Epithelial cell of prostate (primary cell): ENCODE results near the gene NCOR1.

Experiments used
- DNase-seq: peaks from one replicate; pipeline ENCODE4 v3.0.0-alpha.2; 2011; ENCODE audit warnings: low read depth, low spot score
- H3K27ac ChIP-seq: fragments of 450-650 bp; 2 replicates; pipeline ENCODE4 v1.5.1; 2017; ENCODE audit warnings: mild to moderate bottlenecking

Gene NCOR1

GRCh38 chr17:15999141-15999973, 216.0 kb downstream of the NCOR1 start, which contains the start of the genes TTC19 and ZSWIM7:
TTC19 (plus strand) TSS chr17:15999824; CDS start chr17:15999849, 25 bp downstream.
ZSWIM7 (minus strand) TSS chr17:15999704; CDS start chr17:15999594, 110 bp downstream.
- peak within 1 kb of the TSS; percentile 94 for H3K27ac ChIP-seq
- peak; percentile 72 for DNase-seq

GRCh38 chr17:15998031-15998562, 217.2 kb downstream of the NCOR1 start:
- H3K27ac ChIP-seq, result peak overlapping the region; percentile 94
- no peak for DNase-seq

GRCh38 chr17:15996322-15996721, 219.0 kb downstream of the NCOR1 start:
- no peak for DNase-seq
- H3K27ac ChIP-seq, result no peak overlapping the region

GRCh38 chr17:15981646-15982580, 233.4 kb downstream of the NCOR1 start:
- peak overlapping the region; percentile 47 for H3K27ac ChIP-seq
- no peak for DNase-seq

- no peak for DNase-seq
- H3K27ac ChIP-seq, result peak overlapping the region; percentile 47
These were observed 234.1 kb downstream of the NCOR1 start for GRCh38 chr17:15981208-15981607.
